ENCODE measurements around the gene ARFGEF3.

Gene ARFGEF3

DNA sequence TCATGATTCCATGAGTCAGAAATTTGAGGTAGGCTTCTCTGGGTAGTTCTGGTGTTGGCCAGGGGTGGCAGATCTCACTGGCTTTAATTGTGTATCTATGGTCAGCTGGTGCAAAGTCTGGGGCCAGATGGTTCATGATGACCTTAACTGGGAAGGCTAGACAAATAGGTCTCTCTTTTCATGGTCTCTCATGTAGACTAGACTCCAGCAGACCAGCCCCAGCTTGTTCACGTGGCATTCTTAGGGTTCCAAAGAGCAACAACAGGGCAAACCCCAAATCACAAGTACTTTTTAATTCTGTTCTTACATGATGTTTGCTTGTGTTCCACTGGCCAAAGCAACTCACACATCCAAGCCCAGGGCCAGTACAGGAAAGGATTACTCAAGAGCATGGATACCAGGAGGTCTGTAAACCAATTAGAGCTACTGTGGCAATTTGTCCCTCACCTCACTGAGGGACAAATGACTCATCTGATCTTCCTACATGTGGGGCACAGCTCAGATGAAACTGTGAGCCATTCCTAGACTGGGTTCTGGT is 136.1 kb downstream of the ARFGEF3 start:
- Histone ChIP-seq H3K4me3 (no peak overlapping the region), H3K27ac (no peak overlapping the region), H3K9me3 (ENCODE audit: low read depth, low read length) (no peaks in the 10 kb centered on the region), H3K9ac (ENCODE audit: insufficient read length) (no peak overlapping the region), H3K36me3 (ENCODE audit: insufficient read depth, low read length) (no peaks in the 10 kb centered on the region)
- no peak for TF ChIP-seq FOXP2 (optimal IDR thresholded peaks at IDR 0.05; ENCODE audit: control extremely low read depth, extremely low read length, insufficient read depth)
- TF ChIP-seq POLR2AphosphoS5 (IDR thresholded peaks at IDR 0.05; ENCODE audit: borderline replicate concordance, low read depth, low read length), result no peak
- TF ChIP-seq EZH2 (IDR thresholded peaks at IDR 0.05), result no peak
- no peak for DNase-seq (ENCODE audit: low read depth, low spot score)

DNA sequence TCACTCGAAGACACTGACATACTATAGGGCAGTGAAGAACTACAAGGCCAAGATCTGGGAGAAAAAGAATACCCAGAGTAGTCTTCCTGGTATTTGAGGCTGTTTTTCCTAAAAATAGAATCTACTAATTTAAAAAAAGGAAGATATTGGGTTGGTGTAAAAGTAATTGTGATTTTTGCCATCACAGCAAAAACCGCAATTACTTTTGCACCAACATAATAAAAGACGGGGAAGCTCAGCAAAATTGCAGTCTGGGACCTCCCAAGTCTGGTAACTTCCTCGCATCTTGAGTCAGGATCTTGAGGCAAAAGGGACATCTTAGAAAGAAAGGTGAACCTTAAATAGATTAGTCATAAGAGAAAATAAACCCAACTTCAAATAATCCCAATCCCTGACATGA is 138.7 kb downstream of the ARFGEF3 start:
- Histone ChIP-seq H3K27ac (no peak overlapping the region), H3K9ac (ENCODE audit: insufficient read length) (no peak overlapping the region), H3K36me3 (ENCODE audit: insufficient read depth, low read length) (no peaks in the 10 kb centered on the region), H3K9me3 (ENCODE audit: low read depth, low read length) (no peaks in the 10 kb centered on the region), H3K4me3 (no peak overlapping the region)
- DNase-seq (ENCODE audit: low read depth, low spot score), result no peak
- no peak for TF ChIP-seq POLR2AphosphoS5 (IDR thresholded peaks at IDR 0.05; ENCODE audit: borderline replicate concordance, low read depth, low read length)
- no peak for TF ChIP-seq FOXP2 (optimal IDR thresholded peaks at IDR 0.05; ENCODE audit: control extremely low read depth, extremely low read length, insufficient read depth)
- TF ChIP-seq EZH2 (IDR thresholded peaks at IDR 0.05), result no peak

DNA sequence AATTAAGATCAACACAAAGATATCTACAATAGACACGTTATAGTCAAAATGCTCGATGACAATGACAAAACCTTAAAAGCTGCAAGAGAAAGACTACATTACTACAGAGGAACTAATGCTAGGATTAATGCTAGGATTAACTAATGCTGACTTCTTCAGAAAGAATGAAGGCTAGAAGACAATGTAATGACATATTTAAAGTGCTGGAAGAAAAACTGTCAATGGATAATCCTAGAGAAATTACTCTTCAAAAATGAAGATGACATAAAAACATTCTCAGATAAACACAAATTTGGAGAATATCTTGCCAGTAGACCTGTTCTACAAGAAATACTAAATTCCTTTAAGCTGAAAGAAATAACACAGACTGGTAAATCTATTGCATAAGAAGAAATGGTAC is 140.8 kb downstream of the ARFGEF3 start:
- Histone ChIP-seq H3K4me3 (no peak overlapping the region), H3K9ac (ENCODE audit: insufficient read length) (no peak overlapping the region), H3K27ac (no peak overlapping the region), H3K36me3 (ENCODE audit: insufficient read depth, low read length) (no peaks in the 10 kb centered on the region), H3K9me3 (ENCODE audit: low read depth, low read length) (no peaks in the 10 kb centered on the region)
- DNase-seq (ENCODE audit: low read depth, low spot score), result no peak
- TF ChIP-seq EZH2 (IDR thresholded peaks at IDR 0.05) (no peak), FOXP2 (optimal IDR thresholded peaks at IDR 0.05; ENCODE audit: control extremely low read depth, extremely low read length, insufficient read depth) (no peak), POLR2AphosphoS5 (IDR thresholded peaks at IDR 0.05; ENCODE audit: borderline replicate concordance, low read depth, low read length) (no peak)

DNA sequence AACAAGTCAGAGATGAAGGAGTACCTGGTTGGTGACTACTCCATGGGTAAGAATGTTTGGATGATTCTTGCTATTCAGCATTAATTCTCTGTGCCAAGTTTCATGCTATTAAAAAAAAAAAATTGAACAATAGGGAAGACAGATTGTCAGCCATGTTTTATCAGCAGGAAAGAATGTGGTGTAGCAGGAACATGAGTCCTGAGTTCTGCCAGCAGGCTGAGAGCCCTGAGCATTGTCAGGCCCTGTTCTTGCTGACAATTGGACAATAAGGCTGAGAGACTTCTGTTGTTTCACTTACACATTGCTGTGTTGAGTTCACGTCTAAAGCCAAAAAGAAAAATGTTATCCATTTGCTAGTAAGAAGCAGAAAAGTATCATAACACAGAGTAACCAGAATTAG is 145.6 kb downstream of the ARFGEF3 start:
- Histone ChIP-seq H3K9ac (ENCODE audit: insufficient read length) (no peak overlapping the region), H3K27ac (no peak overlapping the region), H3K9me3 (ENCODE audit: low read depth, low read length) (no peaks in the 10 kb centered on the region), H3K4me3 (no peak overlapping the region), H3K36me3 (ENCODE audit: insufficient read depth, low read length) (no peaks in the 10 kb centered on the region)
- DNase-seq (ENCODE audit: low read depth, low spot score), result no peak
- TF ChIP-seq POLR2AphosphoS5 (IDR thresholded peaks at IDR 0.05; ENCODE audit: borderline replicate concordance, low read depth, low read length) (no peak), FOXP2 (optimal IDR thresholded peaks at IDR 0.05; ENCODE audit: control extremely low read depth, extremely low read length, insufficient read depth) (no peak), EZH2 (IDR thresholded peaks at IDR 0.05) (no peak)

DNA sequence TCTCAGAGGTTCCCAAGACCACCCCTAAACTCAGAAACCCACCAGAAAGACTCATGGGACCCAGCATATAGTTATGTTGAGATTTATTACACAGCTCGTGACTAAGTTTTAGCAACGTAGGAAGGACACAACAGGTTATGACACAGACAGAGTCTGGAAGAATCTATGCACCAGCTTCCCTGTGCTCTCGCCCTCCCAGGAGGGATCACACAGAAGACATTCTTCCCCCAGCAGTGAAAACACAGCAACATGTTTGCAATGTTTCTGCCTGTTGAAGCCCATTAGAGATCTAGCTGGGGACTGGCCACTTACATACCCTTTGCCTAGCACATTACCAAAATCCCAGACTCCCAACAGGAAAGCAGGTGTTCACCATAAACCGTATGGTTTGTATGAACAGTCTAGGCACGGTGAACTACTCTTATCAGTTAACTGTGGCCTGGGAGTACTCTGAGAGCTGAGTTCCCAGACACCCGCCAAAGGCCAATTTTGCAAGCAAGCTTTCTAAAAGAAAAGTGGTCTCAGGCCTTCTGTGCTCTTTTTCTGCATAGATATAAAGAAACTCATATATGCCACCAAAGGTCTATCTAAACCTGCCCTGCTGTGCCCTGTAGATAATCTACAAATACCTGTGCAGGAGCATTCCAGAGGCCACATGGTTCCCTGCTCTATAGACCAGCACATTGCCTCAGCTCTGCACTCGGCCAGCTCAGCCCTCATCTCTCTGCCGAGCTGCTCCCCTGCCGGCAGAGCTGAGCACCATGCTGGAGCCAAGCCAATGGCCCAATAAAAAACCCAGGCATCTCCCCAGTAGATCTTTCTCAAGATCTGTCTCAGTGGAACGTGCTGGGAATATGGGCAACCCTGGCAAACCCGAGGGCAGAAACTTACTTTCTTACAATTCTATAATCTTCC is 146.3 kb downstream of the ARFGEF3 start:
- DNase-seq (ENCODE audit: low read depth, low spot score), result no peak
- H3K9me3 ChIP-seq (ENCODE audit: low read depth, low read length), result no peaks in the 10 kb centered on the region
- no peaks in the 10 kb centered on the region for H3K36me3 ChIP-seq (ENCODE audit: insufficient read depth, low read length)
- no peak overlapping the region for H3K4me3 ChIP-seq
- no peak overlapping the region for H3K27ac ChIP-seq
- H3K9ac ChIP-seq (ENCODE audit: insufficient read length), result no peak overlapping the region
- no peak for TF ChIP-seq POLR2AphosphoS5 (IDR thresholded peaks at IDR 0.05; ENCODE audit: borderline replicate concordance, low read depth, low read length)
- TF ChIP-seq EZH2 (IDR thresholded peaks at IDR 0.05), result no peak
- TF ChIP-seq FOXP2 (optimal IDR thresholded peaks at IDR 0.05; ENCODE audit: control extremely low read depth, extremely low read length, insufficient read depth), result no peak

DNA sequence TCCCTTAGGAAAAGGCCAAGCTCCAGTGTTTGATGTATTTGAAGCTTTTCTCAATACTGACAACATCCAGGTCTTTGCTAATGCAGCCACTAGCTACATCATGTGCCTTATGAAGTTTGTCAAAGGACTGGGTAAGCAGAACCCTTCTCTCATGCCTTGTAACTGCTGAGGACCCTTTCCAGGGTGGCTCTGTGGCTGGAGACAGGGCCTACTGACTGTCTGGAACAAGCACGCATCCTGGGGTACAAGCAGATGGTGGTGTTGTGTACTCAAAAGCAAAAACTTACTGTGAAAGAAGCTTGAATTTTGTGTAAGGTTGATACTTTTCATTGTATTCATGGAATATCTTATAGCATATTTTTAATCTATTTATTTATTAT is 147.0 kb downstream of the ARFGEF3 start:
- Histone ChIP-seq H3K9me3 (ENCODE audit: low read depth, low read length) (no peaks in the 10 kb centered on the region), H3K4me3 (no peak overlapping the region), H3K27ac (no peak overlapping the region), H3K36me3 (ENCODE audit: insufficient read depth, low read length) (no peaks in the 10 kb centered on the region), H3K9ac (ENCODE audit: insufficient read length) (no peak overlapping the region)
- no peak for DNase-seq (ENCODE audit: low read depth, low spot score)
- TF ChIP-seq FOXP2 (optimal IDR thresholded peaks at IDR 0.05; ENCODE audit: control extremely low read depth, extremely low read length, insufficient read depth), result no peak
- no peak for TF ChIP-seq EZH2 (IDR thresholded peaks at IDR 0.05)
- no peak for TF ChIP-seq POLR2AphosphoS5 (IDR thresholded peaks at IDR 0.05; ENCODE audit: borderline replicate concordance, low read depth, low read length)

DNA sequence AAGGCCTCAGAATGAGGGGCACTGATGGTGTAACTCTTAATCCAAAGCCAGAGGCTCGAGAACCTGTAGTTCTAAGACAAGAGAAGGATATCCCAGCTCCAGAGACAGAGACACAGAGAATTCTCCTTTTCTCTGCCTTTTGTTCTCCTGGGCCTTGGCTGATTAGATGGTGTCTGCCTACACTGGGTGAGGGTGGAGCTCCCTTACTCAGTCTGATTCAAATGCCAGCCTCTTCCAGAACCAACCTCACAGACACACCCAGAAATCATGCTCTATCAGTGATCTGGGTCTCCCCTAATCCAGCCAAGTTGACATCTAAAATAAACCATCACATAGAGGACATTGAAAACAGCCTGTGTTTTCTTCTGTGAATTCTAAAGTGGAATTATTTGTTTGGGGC is 148.0 kb downstream of the ARFGEF3 start:
- DNase-seq (ENCODE audit: low read depth, low spot score), result no peak

DNA sequence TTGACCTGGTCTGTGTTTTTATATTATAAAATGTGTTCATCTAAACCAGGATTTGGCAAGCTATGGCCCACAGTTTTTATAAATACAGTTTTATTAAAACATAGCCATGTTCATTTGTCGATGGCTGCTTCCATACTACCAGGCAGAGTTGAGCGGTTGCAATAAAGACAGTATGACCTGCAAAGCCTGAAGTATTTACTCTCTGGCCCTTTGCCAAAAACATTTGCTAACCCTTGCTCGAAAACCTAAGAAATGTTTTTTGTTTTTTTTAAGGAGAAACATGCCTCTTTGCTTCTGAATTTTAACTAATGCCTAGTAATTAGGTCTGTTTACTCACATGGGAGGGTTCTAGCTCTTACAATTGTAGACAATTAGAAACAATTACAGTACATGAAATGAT is 148.6 kb downstream of the ARFGEF3 start:
- no peak for TF ChIP-seq EZH2 (IDR thresholded peaks at IDR 0.05)
- no peak for TF ChIP-seq FOXP2 (optimal IDR thresholded peaks at IDR 0.05; ENCODE audit: control extremely low read depth, extremely low read length, insufficient read depth)
- TF ChIP-seq POLR2AphosphoS5 (IDR thresholded peaks at IDR 0.05; ENCODE audit: borderline replicate concordance, low read depth, low read length), result no peak
- H3K9me3 ChIP-seq (ENCODE audit: low read depth, low read length), result no peaks in the 10 kb centered on the region
- H3K27ac ChIP-seq, result no peak overlapping the region
- H3K9ac ChIP-seq (ENCODE audit: insufficient read length), result no peak overlapping the region
- H3K36me3 ChIP-seq (ENCODE audit: insufficient read depth, low read length), result no peaks in the 10 kb centered on the region
- DNase-seq (ENCODE audit: low read depth, low spot score), result no peak
- H3K4me3 ChIP-seq, result no peak overlapping the region

More for the DNA sequence above, 148.0 kb downstream of the ARFGEF3 start:
- no peak overlapping the region for H3K27ac ChIP-seq
- H3K36me3 ChIP-seq (ENCODE audit: insufficient read depth, low read length), result no peaks in the 10 kb centered on the region
- no peak overlapping the region for H3K9ac ChIP-seq (ENCODE audit: insufficient read length)
- TF ChIP-seq EZH2 (IDR thresholded peaks at IDR 0.05) (no peak), POLR2AphosphoS5 (IDR thresholded peaks at IDR 0.05; ENCODE audit: borderline replicate concordance, low read depth, low read length) (no peak), FOXP2 (optimal IDR thresholded peaks at IDR 0.05; ENCODE audit: control extremely low read depth, extremely low read length, insufficient read depth) (no peak)
- no peak overlapping the region for H3K4me3 ChIP-seq
- no peaks in the 10 kb centered on the region for H3K9me3 ChIP-seq (ENCODE audit: low read depth, low read length)
